IPS-20b (cell line): ENCODE results near the gene TLCD2.
A peak's percentile ranks its signal among the peaks of the same experiment; 100 is the strongest.

Source experiments
- H3K27ac ChIP-seq: one replicate; pipeline ENCODE4 v1.5.1; 2013; ENCODE audit warnings: low read length
- H3K27me3 ChIP-seq: 2 replicates; pipeline ENCODE4 v1.6.1; 2013; ENCODE audit warnings: mild to moderate bottlenecking, low read length, inconsistent platforms; ENCODE audit not compliant: insufficient read depth
- H3K36me3 ChIP-seq: 2 replicates; pipeline ENCODE4 v1.6.1; 2013; ENCODE audit warnings: low read depth, mild to moderate bottlenecking, inconsistent platforms, low read length, moderate library complexity; ENCODE audit not compliant: insufficient read depth
- H3K4me1 ChIP-seq: 2 replicates; pipeline ENCODE4 v1.6.1; 2013; ENCODE audit warnings: mild to moderate bottlenecking, control low read depth, inconsistent platforms, low read length, moderate library complexity; ENCODE audit not compliant: insufficient read depth
- H3K4me3 ChIP-seq: 2 replicates; pipeline ENCODE4 v1.5.1; 2013; ENCODE audit warnings: mild to moderate bottlenecking, low read length, inconsistent platforms
- H3K9ac ChIP-seq: 2 replicates; pipeline ENCODE4 v1.6.1; 2013; ENCODE audit warnings: low read depth, mild to moderate bottlenecking, inconsistent platforms, low read length, moderate library complexity
- H3K9me3 ChIP-seq: 2 replicates; pipeline ENCODE4 v1.6.1; 2013; ENCODE audit warnings: mild to moderate bottlenecking, low read depth, low read length, inconsistent platforms; ENCODE audit not compliant: insufficient read depth

The TLCD2 gene

GRCh38 chr17:1732833-1733321 lies 22.7 kb upstream of the TLCD2 start:
- H3K9me3 ChIP-seq = no peaks in the 10 kb centered on the region
- H3K27me3 ChIP-seq = no peaks in the 10 kb centered on the region
- no peak overlapping the region for H3K9ac ChIP-seq
- H3K27ac ChIP-seq = no peak overlapping the region
- H3K36me3 ChIP-seq = no peaks in the 10 kb centered on the region
- H3K4me1 ChIP-seq = no peaks in the 10 kb centered on the region
- no peak overlapping the region for H3K4me3 ChIP-seq

GRCh38 chr17:1732241-1732832 lies 22.2 kb upstream of the TLCD2 start:
- Histone ChIP-seq H3K9ac (no peak overlapping the region), H3K27me3 (no peaks in the 10 kb centered on the region), H3K4me1 (no peaks in the 10 kb centered on the region), H3K4me3 (no peak overlapping the region), H3K36me3 (no peaks in the 10 kb centered on the region), H3K9me3 (no peaks in the 10 kb centered on the region), H3K27ac (no peak overlapping the region)

GRCh38 chr17:1731194-1731506 lies 21.0 kb upstream of the TLCD2 start:
- Histone ChIP-seq H3K36me3 (no peaks in the 10 kb centered on the region), H3K27ac (no peak overlapping the region), H3K4me3 (no peak overlapping the region), H3K9ac (no peak overlapping the region), H3K27me3 (no peaks in the 10 kb centered on the region), H3K9me3 (no peaks in the 10 kb centered on the region), H3K4me1 (no peaks in the 10 kb centered on the region)

- H3K4me3 ChIP-seq = no peak overlapping the region
- no peaks in the 10 kb centered on the region for H3K36me3 ChIP-seq
- no peak overlapping the region for H3K27ac ChIP-seq
These were observed 20.4 kb upstream of the TLCD2 start for GRCh38 chr17:1730326-1731193.

GRCh38 chr17:1729966-1730325 lies 19.8 kb upstream of the TLCD2 start:
- Histone ChIP-seq H3K9me3 (no peaks in the 10 kb centered on the region), H3K9ac (no peak overlapping the region), H3K27ac (no peak overlapping the region), H3K4me1 (no peaks in the 10 kb centered on the region), H3K27me3 (no peaks in the 10 kb centered on the region; the same call in 1 of the 2 replicates), H3K4me3 (no peak overlapping the region), H3K36me3 (no peaks in the 10 kb centered on the region)

More at GRCh38 chr17:1730326-1731193, 20.4 kb upstream of the TLCD2 start:
- Histone ChIP-seq H3K27me3 (no peaks in the 10 kb centered on the region; the same call in 1 of the 2 replicates), H3K4me1 (no peaks in the 10 kb centered on the region), H3K9me3 (no peaks in the 10 kb centered on the region), H3K9ac (no peak overlapping the region)

- Histone ChIP-seq H3K4me3 (no peak overlapping the region), H3K36me3 (no peaks in the 10 kb centered on the region), H3K27ac (no peak overlapping the region)
These were observed 17.9 kb upstream of the TLCD2 start for GRCh38 chr17:1727876-1728630.

GRCh38 chr17:1727258-1727789 lies 17.1 kb upstream of the TLCD2 start:
- H3K27me3 ChIP-seq = no peaks in the 10 kb centered on the region; the same call in 1 of the 2 replicates
- no peaks in the 10 kb centered on the region for H3K36me3 ChIP-seq
- no peak overlapping the region for H3K27ac ChIP-seq
- no peaks in the 10 kb centered on the region for H3K9me3 ChIP-seq
- H3K4me3 ChIP-seq = no peak overlapping the region
- no peaks in the 10 kb centered on the region for H3K4me1 ChIP-seq
- no peak overlapping the region for H3K9ac ChIP-seq

More at GRCh38 chr17:1727876-1728630, 17.9 kb upstream of the TLCD2 start:
- no peaks in the 10 kb centered on the region for H3K4me1 ChIP-seq
- H3K9me3 ChIP-seq = no peaks in the 10 kb centered on the region
- no peaks in the 10 kb centered on the region; the same call in 1 of the 2 replicates for H3K27me3 ChIP-seq
- H3K9ac ChIP-seq = no peak overlapping the region

GRCh38 chr17:1726626-1727257 lies 16.6 kb upstream of the TLCD2 start:
- H3K9ac ChIP-seq = no peak overlapping the region
- H3K4me1 ChIP-seq = no peaks in the 10 kb centered on the region

GRCh38 chr17:1725642-1726511 lies 15.7 kb upstream of the TLCD2 start:
- Histone ChIP-seq H3K9ac (no peak overlapping the region), H3K4me1 (no peaks in the 10 kb centered on the region), H3K27ac (no peak overlapping the region), H3K27me3 (no peaks in the 10 kb centered on the region; the same call in 1 of the 2 replicates), H3K9me3 (no peaks in the 10 kb centered on the region), H3K4me3 (no peak overlapping the region), H3K36me3 (no peaks in the 10 kb centered on the region)

More at GRCh38 chr17:1726626-1727257, 16.6 kb upstream of the TLCD2 start:
- Histone ChIP-seq H3K27ac (no peak overlapping the region), H3K36me3 (no peaks in the 10 kb centered on the region), H3K4me3 (no peak overlapping the region), H3K27me3 (no peaks in the 10 kb centered on the region; the same call in 1 of the 2 replicates), H3K9me3 (no peaks in the 10 kb centered on the region)

- H3K36me3 ChIP-seq = no peaks in the 10 kb centered on the region
- no peaks in the 10 kb centered on the region for H3K9me3 ChIP-seq
- H3K4me1 ChIP-seq = no peaks in the 10 kb centered on the region
- peak overlapping the region; percentile 63 for H3K4me3 ChIP-seq
- no peak overlapping the region for H3K27ac ChIP-seq
- peak overlapping the region; percentile 63; the same call in 1 of the 2 replicates for H3K9ac ChIP-seq
- no peaks in the 10 kb centered on the region; the same call in 1 of the 2 replicates for H3K27me3 ChIP-seq
These were observed 14.9 kb upstream of the TLCD2 start for GRCh38 chr17:1724869-1725641.
